Stimulated activated CD8-positive, alpha-beta memory T cell treated with anti-CD3 and anti-CD28 coated beads, Interleukin-2, amount 100 ng/mL, for 48 hours (primary cell): ENCODE data around the gene ADAMTS13.

Source experiments
- DNase-seq, 2 donors: peaks; one replicate each; pipeline ENCODE4 v3.0.0-alpha.2; 2020; ENCODE audit warnings: low read depth in 2 of 2

The ADAMTS13 gene

DNA sequence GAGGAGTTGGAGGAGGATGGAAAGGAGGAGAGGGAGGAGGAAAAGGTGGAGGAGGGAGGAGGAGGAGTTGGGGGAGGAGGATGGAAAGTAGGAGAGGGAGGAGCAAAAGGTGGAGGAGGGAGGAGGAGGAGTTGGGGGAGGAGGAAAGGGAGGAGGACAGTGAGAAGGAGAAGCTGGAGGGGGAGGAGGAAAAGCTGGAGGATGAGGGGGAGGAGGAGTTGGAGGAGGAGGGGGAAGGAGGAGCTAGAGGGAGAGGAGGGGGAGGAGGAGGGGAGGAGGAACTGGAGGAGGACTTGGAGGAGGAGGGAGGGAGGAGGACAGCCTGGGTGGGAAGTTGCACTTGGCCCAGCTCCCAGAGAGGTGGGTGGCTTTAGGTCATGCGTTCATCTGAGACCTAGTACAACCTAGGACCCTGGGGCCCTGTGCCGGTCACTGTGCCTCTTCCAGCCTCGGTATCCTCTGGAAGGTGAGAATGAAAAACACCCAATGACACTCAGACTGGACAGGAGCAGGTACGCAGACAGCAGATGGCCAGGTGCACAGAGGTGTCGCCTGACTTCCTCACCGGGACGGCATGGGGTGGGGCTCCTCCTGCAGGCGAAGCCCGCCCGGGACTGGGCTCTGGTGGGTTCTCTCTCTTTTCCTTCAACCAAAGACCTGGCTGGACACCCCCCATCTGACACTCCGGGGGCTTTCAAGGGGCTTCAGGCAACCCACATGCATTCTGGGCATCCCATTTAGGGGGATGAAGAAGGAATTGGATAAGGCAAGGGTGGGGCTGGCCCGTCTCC lies 68.9 kb downstream of the ADAMTS13 start:
- DNase-seq: no peak

DNA sequence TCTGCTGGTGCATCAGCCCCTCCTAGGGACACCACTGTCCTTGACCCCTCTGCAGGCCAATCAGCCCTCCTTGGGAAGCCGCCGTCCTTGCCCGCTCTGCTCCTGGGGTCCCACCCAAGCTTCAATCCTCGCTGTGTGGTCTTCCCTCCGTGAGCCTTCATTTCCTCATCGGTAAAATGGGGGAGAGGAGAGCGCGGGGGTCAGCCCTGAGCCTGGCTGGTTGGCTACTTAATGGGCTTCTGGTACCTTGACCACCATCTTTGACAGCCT lies 69.4 kb downstream of the ADAMTS13 start:
- DNase-seq: no peak

DNA sequence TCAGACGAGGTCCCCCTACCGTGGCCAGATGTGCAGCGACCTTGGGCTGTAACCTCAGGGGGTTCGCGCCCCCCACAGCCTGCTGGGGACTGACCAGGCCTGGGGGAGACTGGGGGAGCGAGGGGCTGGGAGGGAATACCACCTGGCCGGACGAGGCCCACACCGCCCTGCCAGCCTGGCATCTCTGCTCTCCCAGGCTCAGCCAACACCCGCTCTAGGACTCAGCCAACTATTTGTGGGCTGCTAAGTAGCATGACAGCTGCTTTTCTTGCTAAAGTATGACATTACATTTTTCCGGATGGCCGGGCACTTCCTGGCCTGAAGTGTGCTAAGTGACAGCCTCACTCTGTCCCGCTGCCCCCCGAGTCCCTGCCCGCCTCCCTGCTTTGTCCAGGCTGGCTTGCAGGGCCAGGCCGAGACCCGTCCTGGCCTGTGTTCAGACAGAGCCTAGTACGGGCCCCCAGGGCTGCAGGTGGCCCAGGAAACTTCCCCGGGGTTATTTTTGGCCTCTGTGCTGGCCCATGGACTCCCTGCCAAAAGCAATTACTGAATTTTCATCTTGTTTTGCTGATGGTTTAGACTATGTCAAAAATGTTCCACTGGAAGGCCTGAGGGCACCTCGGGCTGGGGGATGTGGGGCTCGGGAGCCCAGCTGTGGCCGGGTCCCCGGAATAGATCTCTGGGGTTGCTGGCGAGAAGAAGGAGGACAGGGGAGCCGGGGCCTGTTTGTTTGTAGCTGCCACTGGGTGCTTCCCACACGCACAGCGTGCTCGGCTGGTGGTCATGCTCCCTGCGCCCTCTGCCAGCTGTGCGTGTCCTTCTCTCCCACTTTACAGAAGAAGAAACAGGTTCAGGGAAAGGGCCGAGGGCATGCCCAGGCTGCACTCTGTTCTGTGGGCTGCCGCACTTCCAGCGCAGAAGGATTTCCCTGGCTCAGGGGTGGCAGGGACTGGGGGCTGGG lies 70.2 kb downstream of the ADAMTS13 start:
- no peak for DNase-seq

DNA sequence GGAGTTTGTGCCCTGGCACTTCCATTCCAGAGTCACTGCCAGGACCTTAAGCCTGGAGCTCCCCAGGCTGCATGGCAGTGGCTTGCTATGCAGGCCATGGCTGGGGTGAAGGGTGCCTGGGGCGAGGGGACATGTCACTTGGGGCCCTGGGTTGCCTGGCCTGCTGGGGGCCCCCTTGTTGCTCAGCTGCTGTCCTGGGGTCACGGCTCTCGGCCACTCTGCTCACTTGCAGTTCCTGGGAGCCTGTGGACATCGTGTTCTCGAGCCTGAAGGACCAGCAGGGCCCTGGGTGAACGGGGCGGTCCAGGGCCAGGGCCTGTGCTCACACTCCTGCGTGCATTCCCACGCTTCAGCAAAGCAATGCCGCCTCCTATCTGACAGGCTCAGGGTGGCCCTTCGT lies 71.3 kb downstream of the ADAMTS13 start:
- no peak for DNase-seq

DNA sequence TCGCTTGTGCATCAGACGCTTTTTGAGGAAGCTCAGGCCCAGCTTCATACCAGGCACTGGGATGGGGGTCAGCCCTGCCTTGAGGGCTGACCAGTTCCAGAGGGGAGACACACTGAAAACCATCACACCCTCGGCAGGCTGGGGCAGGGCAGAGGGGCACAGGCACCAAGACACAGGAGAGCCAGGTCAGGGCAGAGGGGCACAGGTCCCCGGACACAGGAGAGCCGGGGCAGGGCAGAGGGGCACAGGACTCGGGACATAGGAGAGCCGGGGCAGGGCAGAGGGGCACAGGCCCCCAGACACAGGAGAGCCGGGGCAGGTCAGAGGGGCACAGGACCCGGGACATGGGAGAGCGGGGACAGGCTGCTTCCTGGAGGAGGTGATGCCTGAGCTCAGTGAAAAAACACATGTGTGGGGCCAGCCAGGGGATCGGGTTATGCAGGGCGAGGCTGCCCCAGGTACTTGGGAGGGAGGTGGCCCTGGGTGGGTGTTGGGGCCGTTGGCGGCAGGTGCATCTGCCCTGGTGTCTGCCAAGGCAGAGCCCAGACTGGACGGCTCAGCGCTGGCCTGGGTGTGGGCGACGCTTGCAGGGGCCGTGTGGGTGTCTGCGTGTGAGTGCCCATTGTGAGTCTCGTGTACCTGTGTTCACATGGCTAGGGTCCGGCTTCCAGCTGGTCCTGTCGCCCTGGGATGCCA lies 71.8 kb downstream of the ADAMTS13 start:
- no peak for DNase-seq

DNA sequence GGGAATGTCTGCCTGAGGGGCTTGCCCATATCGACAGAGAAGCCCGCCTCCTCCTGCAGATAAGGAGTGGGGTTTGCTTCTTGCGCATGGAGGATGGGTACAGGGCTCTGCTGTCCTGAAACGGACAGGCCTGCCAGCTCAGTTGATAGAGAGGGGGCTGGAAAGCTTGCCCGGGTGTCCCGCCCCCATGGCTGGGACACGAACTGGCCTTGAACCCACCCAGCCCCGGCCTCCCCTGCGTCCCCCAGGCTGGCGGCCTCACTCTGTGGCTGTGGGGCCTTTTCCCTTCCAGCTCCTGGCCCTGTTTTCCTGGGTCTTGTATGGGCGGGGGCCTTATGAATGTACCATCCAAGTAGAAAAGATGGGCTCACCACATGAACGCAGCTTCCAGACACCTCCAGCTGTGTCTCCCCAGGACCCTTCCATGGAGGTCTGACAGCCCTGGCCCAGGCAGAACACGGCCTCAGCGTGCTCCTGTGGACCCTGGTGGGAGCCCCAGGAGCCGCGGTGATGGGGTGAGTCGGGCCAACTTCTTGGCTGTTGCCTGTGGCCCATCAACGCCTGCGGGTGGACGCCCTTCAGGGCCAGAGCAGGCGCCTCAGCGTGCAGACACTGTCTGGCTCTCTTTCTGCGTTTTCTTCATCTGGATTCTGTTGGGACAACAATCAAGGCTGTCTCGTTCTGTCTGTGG lies 72.6 kb downstream of the ADAMTS13 start:
- DNase-seq: no peak

DNA sequence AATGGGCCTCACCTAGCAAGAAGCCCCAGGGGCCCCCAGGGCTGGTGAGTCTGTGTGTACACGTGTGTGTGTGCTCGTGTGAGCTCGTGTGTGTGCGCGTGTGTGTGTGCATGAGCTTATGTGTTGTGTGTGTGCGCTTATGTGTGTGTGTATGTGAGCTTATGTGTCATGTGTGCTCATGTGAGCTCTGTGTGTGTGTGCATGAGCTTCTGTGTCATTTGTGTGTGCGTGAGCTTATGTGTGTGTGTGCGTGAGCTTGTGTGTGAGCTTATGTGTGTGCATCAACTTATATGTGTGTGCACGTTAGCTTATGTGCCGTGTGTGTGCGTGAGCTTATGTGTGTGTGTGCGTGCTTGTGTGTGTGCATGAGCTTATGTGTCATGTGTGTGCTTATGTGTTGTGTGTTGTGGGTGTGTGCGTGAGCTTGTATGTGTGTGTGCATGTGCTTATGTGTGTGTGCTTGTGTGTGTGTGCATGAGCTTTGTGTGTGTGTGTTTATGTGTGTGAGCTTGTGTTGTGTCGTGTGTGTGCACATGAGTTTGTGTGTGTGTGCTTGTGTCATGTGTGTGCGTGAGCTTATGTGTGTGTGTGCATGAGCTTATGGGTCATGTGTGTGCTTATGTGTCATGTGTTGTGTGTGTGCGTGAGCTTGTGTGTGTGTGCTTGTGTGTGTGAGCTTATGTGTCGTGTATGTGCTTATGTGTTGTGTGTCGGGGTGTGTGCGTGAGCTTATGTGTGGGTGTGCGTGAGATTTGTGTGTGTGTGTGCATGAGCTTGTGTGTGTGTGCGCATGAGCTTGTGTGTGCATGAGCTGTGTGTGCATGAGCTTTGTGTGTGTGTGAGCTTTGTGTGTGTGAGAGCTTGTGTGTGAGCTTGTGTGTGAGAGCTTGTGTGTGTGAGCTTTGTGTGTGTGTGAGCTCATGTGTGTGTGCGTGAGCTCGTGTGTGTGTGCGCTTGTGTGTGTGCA lies 73.4 kb downstream of the ADAMTS13 start:
- no peak for DNase-seq

DNA sequence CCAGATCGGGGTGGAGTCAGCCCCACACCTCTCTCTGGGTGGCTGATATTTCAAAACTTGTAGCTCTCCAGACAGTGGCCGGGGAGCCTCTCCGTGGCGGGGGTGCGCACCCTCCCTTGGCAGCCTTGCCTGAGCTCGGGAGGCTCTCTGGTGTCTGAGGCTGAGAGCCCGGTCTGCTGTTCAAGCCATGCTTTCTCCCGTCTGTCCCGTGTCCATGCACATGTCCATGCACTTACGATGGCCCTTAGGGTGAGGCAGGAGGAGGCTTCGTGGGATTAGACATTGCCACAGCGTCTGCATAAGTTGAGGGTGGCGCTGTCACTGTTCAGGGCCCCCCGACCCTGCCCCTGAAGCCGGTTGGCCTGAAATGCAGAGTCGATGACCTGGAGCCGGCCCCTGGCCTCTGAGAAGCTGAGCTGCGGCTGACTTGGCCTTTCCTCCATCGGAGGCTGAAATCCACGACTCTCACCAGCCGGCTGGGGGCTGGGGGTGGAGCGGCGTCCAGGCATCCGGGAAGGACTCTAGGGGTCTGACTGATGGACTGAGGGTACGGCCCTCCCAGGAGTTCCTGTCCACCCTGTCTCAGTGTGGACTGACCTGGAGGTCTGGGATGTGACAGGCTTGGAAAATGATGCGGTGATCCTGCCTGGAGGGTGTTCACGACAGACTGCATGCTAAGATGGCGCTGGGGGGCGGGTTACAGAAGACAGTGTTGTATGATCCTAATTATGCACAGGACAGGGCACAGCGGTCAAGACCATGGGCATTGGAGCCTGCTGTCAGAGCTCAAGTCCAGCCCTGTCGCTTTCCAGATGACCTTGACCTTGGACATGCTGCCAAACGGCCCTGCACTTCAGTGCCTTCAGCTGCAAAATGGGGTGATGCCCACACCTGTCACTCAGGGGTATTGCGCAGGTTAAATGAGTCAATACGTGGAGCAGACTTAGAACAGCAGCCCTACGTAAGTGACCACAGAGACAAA lies 75.0 kb downstream of the ADAMTS13 start:
- DNase-seq: no peak

DNA sequence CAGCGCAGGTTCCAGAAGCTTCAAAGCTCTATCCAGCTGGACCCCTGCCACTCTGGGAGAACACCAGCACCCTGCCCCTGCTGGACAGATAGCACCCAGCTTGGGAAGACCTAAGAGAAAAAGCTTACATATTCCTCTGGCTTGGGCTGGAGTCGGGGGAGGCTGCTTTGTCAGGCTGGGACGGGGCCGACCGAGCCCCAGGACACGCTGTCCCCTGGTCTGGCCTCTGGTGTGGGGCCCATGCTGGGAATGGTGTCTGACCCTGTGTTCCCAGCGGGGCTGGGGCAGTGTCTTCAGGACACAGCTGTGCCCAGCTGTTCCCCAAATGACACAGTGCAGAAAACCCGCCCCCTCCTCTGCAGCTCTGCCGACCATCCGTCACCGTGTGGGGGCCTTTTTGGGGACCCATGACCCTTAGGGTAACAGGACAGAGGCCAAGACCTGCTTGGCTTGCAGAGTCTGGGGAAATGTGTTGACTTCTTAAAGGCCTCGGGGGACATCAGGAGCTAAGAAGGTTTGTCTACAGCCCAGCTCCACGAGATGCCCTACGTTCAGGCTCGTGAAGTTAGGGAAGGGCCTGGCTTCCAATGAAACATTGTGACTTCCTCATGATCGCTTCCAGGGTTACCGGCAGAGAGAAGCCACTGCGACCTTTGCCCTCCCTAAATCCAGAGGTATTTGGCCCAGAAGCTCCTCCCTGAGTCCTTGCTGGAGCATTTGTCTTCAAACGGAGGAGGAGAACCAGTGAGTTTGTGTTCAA lies 77.1 kb downstream of the ADAMTS13 start:
- DNase-seq: no peak

DNA sequence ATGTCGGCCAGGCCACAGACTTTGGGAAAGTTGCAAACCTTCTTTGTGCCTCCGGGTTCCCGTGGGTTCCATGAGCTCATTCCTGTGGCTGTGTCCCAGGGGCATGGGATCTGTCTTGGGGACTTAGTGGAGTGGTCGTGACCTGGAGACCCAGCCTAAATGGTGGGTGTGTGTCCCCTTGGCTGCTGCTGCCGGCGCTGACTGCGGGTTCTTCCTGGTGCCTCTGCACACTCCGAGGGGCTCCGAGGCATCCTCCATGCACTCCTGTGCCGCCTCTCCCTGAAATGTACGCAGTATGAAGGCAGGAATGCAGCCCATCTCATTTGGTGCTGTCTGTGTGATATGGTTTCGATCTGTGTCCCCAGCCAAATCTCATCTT lies 77.7 kb downstream of the ADAMTS13 start:
- DNase-seq: no peak

DNA sequence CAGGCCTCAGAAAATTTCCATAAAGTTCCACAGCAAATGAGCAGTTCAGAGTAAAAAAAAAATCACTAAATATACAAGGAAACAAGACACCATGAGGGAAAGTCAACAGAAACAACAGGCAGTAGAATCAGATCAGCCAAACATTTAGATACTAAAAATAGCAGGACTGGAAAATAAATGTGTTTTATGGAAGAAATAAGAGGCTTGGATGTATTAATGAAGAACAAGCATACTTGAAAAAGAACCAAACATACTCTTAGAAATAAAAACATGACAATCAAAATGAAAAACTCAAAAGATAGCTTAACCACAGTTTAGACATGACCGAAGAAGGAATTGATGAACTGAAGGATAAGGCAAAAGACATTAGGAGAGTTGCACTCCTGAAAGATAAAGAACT lies 79.9 kb downstream of the ADAMTS13 start:
- no peak for DNase-seq

DNA sequence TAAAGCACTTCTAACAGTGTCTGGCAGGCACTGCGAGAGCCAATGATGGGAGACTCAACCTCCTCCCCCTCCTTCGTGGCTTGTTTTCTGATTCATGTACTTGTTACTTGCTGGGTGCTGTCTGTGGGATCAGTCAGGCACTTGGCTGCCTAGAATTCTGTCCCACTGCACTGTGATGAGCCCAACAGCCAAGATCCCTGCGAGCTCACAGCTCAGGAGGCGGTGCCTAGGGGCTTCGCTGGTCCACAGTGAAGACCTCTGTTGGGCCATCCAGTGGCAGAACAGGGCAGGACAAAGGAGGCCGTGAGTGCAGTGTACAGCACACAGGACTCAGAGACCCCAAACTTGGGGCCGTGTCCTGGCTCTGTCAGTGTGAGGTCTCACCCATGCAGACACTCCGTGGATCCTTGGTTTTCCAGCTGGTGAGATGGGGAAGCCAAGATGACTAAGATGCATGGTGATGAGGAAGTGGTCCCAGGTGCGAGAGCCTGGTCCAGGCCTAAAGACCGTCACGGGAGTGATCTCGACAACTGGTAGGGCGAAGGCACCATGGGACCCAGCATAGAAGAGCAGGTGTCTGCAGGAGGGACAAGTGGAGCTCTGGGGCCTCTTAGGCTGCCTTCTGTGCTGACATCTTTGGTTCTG lies 83.1 kb downstream of the ADAMTS13 start:
- DNase-seq: no peak

DNA sequence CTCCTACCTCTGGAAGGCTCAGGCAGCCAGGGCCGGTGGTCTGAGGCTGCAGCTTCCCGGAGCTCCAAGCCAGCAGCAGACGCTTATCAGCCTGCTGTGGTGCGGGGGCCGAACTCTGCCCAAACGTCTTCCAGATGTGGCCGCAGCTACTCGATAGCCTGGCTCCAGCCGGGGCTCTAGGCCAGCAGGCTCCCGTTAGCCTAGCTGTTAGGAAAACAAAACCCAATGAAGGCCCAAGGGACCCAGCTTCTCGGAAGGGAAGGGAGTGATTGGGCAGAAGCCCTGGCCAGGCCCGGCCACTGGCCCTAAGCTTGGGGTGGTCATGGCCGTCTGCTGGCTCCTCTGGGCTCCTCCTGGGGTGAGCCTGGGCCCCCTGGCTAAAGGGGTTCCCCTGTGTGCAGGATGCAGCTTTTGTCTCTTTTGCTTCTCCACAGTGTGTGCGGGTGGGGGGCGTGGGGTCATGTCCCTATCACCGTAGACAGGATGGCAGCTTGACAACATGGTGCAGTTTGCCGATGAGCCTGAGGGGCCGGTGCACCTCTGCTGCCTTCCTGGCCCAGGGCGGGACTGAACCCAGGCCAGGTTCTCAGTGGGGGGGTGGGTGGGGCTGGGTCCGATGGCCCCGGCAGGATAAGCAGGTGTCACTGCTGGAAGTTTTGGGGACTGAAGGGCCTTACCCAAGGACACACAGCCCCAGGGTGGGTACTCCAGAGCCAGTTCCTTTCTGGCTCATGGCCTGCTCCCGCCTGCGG lies 83.9 kb downstream of the ADAMTS13 start:
- DNase-seq: no peak

DNA sequence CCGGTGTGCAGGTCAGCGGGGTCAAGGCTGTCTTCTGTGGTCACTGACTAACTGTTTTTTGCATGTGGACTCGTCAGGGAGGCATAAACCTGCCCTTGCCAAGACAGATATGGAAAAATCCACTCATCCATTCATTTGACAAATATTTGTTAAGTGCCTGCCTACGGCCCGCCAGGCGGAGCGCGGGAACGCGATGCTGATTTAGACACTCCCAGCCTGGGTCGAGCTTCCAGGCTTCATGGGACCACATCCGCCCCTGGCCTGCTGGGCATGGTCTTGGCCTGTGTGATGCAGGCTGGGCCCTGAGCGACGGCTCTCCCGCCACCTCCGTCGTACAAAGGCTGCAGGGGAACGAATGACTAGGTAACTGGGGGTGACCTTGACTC lies 84.5 kb downstream of the ADAMTS13 start:
- DNase-seq: no peak

DNA sequence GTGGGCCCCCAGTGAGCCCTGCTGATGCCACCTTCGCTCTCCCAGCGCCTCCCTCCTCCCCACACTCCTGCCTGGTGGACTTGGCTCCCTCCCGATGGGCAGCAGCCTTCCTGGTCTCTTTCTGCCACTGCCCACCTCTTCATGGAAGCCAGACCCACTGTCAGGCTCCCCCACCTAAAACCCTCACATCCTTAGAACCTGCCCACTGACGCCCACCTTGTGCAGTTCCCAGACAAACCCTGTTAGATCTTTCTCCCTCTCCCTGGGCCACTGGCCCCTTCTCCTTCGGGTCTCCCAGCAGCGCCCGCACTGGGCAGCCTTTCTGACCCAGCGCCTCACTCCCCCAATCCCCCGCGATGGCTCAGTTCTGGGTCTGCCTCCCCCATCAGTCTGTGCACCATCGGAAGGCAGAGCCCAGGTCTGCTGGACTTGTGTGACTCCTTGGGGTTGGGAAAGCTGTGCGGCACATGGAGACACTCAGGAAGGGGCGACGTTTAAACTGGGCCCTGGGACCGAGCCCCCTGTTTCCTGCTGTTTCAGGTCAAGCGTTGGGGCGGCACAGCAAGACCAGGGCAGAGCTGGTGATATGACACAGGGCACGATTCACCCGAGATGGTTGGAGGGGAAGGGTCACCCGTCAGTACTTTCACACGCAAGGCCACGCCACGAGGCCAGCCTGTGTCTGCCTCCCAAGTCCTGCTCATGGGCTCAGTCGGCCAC lies 85.2 kb downstream of the ADAMTS13 start:
- no peak for DNase-seq

DNA sequence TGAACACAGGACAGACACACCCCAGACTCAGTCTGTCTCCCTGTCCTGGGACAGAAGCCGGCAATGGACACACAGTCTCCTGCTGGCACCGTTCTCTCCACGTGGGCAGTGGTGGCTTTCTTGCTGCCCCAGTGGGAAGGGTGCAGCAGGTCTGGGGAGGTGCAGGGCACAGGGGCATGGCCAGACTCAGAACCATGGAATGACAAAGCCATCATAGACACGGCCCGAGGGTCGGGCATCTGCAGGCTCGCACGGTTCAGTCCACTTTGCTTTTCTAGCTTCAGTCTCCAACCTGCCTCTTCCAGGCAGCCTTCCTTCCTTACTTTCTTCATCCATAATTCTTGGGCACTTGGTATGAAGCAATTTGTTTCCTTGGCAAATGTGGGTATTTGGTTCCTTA lies 85.9 kb downstream of the ADAMTS13 start:
- no peak for DNase-seq
